Measurements from ENCODE around the gene CRTC1.
A peak's percentile ranks its signal among the peaks of the same experiment; 100 is the strongest.
"Not testable (repeated sequence)": the region's sequence is repeated elsewhere in the genome, so short reads cannot be mapped to it uniquely, and the experiment has no call there.

CRTC1 gene

DNA sequence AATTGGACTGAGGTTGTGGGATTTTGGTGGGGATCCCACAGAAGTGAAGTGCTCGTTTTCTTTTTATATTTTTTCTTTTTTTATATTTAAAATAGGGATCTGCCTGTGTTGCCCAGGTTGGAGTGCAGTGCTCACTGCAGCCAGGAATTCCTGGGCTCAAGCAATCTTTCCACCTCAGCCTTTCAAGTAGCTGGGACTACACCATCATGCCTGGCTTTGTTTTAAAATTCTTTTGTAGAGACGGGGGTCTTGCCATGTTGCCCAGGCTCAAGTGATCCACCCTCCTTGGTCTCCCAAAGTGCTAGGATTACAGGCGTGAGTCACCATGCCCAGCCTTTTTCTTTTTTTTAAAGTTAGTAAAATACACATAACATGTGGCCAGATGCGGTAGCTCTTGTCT is 20.6 kb downstream of the CRTC1 start:
- DNase-seq, result peak; percentile 18

DNA sequence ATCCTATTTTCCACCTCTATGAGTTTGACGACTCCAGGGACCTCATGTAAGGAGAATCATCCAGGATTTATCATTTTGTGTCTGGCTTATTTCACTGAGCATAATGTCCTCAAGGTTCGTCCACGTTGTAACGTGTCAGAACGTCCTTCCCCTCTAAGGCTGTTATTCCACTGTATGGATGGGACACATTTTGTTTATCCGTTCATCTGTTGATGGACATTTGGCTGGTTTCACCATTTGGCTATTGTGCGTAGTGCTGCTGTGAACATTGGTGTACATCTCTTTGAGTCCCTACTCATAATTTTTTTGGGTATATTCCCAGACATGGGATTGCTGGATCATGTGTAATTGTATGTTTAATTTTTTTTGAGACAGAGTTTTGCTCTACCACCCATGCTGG is 21.5 kb downstream of the CRTC1 start:
- DNase-seq, result no peak

DNA sequence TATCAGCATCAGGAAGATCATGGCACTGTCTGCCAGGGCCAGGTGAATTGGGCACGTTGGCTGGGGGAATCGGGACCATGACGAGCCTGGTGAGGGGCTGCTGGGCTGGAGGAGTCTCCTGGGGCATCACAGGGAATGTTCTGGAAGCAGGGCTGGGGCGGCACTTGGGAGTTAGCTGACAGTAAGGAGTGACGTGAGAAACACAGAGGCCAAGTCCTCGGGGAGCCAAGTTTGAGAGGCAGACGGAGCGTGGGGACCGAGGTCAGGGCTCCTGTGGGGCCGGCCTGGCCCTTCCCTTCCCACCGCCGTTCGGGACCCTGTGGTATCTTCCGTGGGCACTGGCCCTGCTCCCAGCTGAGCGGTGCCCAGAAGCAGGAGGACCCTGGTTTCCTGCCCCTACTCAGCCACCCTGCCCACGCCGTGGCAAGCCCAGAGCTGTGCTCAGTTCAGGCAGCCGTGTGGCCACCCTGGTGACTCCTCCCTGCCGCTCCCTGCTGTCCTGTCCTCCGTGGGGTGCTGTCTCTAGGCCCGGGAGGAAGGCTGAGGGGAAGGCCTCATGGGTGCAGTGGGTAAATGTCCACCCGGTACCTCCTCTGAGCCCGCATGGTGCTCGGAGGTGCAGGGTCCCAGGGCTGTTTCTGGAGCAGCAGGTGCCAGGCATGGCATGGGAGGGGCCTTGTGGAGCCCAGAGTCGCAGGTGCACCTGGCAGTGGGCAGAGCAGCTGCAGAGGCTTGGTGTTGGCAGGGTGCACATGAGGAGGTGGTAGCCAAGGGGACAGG is 25.2 kb downstream of the CRTC1 start:
- DNase-seq, result peak; percentile 86

DNA sequence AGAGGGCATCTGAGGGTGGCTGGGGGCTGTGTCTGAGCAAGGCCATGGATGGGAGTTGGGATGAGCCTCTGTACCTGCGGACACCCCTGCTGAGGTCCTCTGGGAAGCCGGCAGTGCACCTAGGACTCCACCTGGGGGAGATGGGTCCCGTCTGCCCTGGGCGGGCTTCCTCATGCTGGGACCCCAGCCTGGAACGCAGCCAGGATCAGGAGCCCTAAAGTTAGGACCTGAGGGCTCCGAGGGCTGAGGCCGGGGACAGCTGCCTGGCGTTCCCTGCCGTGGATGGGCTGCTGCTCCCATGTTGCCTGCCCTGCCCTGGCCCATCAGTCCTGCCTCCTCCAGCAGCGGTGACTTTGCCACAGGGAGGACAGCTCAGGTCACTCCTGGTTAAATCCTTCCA is 26.1 kb downstream of the CRTC1 start:
- no peak for DNase-seq

DNA sequence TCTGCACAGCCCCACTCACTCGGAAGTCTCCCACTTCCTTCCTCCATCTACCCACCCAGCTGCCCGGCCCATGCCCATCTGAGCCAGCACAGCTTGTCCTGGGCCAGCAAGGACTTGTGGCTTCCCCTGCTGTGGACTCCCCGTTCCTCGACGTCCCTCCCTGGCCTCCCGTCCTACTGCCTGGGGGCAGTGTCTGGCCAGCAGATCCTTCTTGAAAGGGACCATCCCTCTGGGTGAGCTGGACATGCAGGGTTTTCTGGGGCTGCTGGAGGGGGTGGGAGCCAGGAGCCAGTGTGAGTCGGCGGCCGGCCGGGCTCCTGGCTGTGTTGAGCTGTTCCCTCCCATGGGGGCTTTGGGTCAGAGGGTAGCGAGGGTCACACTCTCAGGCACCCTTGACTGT is 26.7 kb downstream of the CRTC1 start:
- DNase-seq, result no peak

DNA sequence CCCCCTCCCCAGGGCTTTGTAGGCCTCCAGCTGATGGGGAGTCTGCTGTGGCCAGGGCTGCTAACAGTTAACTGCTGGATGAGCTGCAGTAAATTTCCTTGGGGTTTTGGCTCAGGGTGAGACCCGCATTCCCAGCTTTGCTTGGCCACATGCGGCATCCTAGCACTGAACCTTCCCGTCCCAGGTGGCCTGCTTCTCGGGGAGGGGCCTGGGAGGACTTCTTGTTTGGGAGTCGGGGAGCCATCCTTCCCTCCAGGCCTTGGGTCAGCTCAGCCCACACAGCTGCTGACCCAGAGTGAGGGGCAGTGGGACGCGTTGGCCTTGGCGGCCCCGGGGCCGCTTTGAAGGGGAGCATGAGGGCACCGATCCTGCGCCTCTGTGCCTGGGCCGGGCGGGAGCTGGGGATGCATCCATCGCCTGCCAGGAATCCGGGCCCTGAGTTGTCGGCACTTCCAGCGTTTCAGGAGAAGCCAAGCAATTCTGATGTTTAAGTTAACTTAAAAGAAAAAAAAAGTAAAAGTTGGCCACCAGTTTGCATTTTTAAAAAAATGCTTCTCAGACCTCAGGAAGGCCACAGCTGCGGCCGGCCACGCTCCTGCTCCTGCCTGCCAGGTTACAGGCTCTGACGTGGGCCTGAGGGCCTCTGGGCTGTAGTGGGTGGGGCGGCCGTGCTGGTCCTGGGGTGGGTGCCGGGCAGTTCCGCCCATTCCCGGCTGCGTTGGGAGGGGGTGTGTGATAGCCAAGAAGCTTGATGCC is 27.7 kb downstream of the CRTC1 start:
- DNase-seq, result no peak

DNA sequence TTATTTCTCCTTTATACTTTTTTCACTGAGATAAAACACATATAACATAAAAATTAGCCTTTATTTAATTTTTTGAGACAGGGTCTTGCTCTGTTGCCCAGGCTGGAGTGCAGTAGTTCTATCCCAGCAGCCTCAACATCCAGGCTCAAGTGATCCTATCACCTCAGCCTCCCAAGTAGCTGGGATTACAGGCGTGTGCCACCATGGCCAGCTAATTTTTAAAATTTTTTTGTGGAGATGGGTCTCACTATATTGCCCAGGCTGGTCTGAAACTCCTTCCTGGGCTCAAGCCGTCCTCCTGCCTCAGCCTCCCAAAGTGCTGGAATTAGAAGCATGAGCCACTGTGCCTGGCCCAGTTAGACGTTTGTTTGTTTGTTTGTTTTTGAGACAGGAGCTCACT is 28.4 kb downstream of the CRTC1 start:
- DNase-seq, result no peak

DNA sequence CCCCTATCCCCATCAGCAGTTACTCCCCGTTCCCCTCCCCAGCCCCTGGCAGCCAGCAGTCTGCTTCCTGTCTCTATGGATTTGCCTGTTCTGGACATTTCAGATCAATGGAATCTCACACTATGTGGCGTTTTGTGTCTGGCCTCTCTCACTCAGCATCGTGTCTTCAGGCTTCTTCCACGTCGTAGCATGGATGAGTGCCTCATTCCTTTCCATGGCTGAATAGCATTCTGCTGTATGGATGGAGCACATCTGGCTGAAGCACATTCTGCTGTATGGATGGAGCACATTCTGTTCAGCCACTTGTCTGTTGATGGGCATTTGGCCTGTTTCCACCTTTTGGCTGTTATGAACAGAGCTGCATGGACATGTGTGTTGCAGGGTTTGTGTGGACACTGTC is 29.5 kb downstream of the CRTC1 start:
- no peak for DNase-seq

DNA sequence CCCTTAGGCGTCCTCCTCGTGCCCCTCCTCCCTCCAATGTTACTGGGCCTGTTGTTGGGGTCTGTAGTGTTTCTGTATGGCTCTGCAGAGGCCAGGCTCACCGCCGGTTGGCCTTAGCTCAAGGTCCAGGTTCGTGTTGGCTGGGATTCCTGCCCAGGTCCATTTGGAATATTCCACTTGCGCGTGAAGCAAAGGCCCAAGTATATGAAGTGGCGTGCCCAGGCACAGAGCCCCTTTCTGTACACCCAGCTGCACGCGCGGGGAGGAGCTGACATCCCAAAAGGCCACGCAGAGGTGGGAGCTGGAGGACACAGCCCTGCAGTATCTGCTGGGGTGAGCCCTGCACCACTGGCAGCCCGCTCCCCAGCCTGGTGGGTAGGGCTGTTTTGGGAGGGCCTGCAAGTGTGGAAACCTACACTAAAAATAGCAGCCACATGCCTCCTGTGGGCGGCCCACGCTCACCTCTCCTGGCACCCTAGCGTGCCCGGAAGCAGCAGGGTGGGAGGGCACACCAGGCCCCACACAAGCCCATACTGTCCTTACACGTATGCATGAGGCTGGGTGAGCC is 30.2 kb downstream of the CRTC1 start:
- no peak for DNase-seq

DNA sequence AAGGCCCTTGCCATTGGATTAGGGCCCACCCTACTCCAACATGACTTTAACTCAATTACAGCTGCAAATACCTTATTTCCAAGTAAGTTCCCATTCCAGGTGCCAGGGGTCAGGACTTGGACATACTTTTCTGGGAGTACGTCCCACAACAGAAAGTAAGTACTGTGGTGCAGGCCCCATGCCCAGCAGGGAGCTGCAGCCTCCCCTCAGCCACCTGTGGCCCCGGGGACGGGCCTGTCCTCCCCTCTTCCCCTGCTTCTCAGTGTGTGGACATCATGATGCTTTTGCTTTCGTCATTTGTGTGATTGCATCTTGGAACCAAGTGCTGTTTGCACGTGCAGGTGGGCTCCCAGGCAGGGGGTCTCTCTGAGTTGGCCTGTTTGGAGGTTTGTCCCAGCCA is 31.9 kb downstream of the CRTC1 start:
- no peak for DNase-seq

DNA sequence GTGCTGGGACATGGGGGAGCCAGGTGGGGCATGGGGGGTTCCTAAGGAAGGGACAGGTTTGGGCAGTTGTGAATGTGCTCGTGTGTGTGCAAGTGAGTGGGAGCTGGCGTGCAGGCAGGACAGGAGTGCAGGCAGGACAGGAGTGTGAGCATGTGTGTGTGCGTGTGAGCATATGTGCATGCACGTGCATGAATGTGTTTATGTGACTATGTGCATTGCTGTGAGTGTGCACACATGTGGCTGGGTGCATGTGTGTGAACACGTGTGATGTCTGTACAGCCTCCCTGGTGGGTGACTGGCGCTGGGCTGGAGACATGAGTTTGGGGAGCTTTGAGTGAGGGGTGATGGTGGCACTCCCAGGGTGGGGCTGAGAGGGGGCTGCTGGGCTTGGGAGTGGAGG is 33.4 kb downstream of the CRTC1 start:
- DNase-seq, result no peak

DNA sequence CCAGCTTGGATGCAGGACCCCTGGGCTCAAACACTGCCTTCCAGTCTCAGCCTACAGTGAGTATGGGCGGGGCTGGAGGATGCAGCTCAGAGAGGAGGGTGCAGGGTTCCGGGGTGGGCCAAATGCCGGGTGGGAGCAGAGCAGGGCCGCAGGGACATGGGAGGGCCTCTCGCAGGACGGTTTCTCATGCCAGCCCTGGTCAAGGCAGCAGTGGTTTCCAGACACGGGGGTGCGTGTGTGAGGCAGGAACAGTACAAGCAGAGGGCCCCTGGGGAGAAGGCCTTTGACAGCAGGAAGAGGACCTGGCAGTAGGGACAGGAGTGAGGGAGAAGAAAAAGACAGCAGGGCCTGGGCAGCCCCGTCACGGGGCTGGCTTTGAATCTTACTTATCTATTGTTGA is 34.1 kb downstream of the CRTC1 start:
- DNase-seq, result no peak

DNA sequence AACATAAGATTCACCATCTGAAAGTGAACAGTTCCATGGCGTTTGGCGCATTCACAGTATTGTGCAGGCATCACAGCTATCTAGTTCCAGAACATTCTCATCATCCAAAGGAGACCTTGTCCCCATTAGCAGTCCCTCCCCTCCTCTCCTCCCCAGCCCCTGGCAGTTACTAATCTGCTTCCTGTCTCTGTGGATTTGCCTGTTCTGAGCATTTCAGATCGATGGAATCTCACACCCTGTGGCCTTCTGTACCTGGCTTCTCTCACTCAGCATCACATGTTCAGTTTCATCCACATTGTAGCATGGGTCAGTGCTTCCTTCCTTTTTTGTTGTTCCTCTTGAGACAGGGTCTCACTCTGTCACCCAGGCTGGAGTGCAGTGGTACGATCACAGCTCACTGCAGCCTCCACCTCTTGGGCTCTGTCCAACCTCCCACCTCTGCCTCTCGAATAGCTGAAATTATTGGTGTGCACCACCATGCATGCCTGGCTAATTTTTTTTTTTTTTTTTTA is 34.6 kb downstream of the CRTC1 start:
- DNase-seq, result no peak

DNA sequence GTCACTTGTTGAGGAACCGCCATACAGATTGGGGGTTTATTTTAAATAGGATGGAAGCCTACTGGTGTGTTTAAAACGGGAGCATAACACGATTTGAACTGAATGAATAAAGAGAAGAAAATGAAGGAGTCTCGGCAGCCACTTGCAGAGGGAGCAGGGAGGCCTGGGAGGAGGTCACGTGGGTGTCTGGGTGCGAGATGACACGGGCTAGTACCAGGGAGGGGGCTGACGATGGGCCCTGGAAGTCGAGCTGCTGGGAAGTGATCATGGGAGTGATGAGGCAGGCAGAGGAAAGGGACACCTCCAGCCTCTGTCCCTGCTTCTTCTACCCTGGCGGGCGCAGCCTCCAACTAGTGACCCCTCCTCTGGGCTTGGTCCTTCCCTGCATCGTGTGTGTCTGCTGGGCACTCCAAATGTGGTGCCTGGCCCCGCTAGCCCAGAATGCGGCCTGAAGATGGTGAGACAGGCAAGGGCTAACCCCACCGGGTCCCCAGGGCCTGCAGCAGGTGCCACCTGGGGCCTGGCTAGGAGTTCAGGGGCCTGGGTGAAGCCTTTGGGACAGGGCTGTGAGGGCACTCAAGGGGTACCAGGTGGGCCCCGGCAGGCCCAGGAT is 35.5 kb downstream of the CRTC1 start:
- no peak for DNase-seq

DNA sequence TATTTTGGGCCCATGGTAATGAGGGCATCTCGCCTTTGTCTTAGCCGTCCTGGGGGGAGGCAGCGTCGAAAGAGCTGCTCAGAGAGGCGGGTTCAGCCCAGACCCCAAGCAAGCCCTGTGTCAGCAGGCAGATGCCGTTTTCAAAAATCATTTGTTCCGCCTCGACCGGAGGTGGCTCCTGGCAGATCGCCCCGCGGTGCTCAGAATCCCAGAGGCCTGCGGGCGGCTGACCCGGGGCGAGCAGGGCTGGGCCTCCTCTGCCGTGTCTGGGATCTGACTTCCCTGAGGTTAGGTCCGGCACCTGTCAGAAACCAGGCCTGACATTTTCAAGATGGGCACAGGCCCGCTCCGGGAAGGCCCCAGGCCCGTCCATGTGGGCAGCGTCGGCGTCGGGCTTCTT is 36.1 kb downstream of the CRTC1 start:
- DNase-seq, result no peak

DNA sequence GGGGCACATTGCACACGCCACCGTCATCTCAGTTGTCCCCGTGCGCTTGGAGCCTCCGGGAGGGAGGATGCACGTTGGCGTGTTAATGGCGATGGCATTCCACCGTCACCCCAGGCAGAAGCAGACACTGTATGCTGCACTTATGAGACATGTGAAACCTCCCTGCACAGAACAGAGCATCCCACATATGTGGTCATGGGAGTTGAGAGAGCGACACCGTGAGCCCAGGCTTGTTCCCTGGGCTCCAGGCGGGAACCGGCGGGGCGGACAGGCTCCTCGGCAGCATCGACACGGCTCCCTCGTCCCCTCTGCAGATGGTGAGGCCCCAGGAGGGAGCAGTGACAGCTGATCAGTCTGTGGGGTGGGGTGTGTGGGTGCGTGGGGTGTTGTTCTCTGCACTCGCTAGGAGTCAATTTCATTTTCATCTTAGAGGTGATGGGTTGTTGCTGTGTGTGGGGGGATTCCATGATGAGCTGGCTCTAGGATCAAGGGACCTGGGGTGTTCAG is 40.4 kb downstream of the CRTC1 start:
- no peak for DNase-seq

DNA sequence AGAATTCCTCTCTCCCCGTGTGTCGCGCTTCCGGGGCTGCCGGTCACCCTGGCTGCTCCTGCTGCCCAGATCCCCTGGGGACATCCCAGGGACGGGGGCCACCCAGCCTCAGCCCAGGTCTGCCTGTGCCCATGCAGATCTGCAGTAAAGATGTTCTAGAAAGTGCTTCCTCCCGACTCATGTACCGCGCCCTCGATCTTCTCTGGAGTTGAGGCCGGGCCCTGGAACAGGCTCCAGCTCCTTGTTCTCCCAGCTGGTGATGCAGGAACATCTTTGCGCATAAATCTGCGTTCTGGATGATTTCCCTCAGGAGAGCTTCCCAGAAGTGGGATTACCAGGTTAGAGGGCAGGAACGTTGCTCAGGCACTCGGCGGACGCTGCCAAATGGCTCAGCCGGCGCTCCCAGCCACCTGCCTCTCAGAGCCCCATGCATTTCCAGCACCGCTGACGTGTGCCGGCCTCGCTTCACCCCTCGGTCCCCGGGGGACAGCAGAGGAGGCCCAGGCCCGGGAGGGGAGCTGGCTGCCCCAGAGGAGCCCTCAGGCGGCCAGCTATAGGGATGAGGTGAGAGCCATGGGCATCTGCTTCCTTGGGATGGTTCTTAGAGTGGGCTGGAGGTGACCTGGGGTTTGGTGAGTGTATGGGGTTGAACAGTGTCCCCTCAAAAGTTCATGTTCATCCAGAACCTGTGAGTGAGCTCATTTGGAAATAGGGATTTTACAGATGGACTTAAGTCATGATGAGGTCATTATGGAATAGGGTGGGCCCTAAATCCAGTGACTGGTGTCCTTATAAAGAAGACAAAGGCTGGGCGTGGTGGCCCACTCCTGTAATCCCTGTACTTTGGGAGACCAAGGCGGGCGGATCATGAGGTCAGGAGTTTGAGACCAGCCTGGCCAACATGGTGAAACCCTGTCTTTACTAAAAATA is 42.6 kb downstream of the CRTC1 start:
- peak; percentile 84 for DNase-seq

DNA sequence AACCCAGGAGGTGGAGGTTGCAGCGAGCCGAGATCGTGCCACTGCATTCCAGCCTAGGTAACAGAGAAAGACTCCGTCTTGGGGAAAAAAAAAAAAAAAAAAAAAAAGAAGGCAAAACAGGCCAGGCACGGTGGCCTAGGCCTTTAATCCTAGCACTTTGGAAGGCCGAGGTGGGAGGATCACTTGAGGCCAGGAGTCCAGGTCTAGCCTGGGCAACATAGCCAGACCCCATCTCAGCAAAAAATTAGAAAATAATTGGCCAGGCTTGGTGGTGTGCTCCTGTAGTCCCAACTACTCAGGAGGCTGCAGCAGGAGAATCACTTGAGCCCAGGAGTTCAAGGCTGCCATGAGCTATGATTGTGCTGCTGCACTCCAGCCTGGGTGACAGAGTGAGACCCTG is 43.4 kb downstream of the CRTC1 start:
- DNase-seq, result no peak

DNA sequence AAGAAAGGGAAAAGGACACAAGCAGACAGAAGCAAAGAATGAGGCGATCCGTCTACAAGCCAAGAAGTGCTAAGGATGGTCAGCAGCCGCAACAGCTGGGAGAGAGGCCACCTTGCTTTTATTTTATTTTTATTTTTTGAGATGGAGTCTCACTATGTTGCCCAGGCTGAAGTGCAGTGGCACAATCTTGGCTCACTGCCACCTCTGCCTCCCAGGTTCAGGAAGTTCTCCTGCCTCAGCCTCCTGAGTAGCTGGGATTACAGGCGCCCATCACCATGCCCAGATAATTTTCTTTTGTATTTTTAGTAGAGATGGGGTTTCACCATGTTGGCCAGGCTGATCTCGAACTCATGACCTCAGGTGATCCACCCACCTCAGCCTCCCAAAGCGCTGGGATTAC is 44.1 kb downstream of the CRTC1 start:
- not testable (repeated sequence) for DNase-seq

DNA sequence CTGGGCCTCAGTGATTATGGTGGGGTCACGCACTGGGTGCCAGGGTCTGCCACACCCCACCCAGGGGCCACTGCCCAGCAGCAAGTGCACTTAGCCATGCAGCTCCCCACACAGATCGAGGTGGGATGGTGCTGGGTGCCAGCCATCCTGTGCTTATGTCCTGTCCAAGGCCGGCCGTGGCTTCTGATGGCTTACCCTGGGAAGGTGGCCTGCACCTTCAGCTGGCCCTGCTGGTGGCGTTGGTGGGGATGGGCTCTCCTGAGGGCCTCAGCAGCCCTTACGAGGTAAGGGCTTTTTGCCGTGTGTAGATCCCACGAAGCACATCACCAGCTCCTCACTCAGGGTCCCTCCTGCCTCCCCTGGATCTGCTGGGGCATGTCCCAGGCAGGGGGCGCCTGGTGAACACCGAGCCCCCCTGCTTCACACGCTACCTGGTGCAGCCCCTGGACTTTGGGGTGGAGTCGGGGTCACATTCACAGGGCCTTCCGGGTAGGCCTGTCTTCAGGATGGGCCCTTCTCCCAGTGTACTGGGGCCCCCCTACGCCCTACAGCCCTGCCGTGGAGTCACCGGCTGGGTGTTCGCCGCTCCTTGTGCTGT is 46.6 kb downstream of the CRTC1 start:
- DNase-seq, result no peak

DNA sequence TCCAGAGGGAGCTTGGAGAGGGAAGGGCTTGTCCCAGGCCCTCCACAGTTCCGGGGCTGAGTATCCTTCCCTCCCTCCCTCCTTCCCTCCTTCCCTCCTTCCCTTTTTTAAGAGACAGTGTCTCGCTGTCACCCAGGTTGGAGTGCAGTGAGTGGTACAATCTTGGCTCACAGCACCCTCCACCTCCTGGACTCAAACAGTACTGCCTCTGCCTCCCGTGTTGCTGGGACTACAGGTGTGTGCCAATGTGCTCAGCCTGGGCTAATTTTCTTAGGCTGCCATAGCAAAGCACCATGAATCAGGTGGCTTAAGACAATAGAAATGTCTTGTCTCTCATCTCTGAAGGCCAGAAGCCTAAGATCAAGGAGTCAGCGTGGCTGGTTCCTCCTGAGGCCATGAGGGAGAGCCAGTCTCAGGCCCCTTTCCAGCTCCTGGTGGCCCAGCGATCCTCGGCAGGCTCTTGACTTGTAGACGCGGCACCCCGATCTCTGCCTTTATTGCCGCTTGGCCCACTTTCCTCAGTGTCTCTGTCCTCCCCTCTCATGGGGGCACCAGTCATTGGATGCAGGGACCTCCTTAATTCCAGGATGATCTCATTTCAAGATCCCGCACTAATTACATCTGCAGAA is 47.5 kb downstream of the CRTC1 start:
- DNase-seq, result no peak

All from DMS53 (cell line).